DND-41 (cell line): ENCODE results near the gene ART5.

ENCODE experiments used
- ATAC-seq: fragments of 200-7000 bp; cut with Tn5 transposase; 3 replicates; pipeline ENCODE4 v1.9.1; 2021; ENCODE audit warnings: low read depth; ENCODE audit not compliant: insufficient read depth
- DNase-seq: peaks from one replicate; pipeline ENCODE4 v3.0.0-alpha.2; 2020
- H2AFZ ChIP-seq: 2 replicates; pipeline ENCODE4 v1.6.0; 2012; ENCODE audit warnings: low read depth, low read length
- H3K27ac ChIP-seq: 2 replicates; pipeline ENCODE4 v1.5.1; 2012; ENCODE audit warnings: low read length, inconsistent platforms
- H3K27me3 ChIP-seq: fragments of 200-600 bp; sonication (generic); 2 replicates; pipeline ENCODE4 v1.6.0; 2012; ENCODE audit warnings: low read length, mild to moderate bottlenecking, inconsistent platforms; ENCODE audit not compliant: insufficient read depth, poor library complexity
- H3K36me3 ChIP-seq: 2 replicates; pipeline ENCODE4 v1.5.1; 2012; ENCODE audit warnings: low read length, inconsistent platforms; ENCODE audit not compliant: insufficient read depth
- H3K4me1 ChIP-seq: 2 replicates; pipeline ENCODE4 v1.5.1; 2012; ENCODE audit warnings: mild to moderate bottlenecking, low read length; ENCODE audit not compliant: insufficient read depth
- H3K4me2 ChIP-seq: 2 replicates; pipeline ENCODE4 v1.6.0; 2012; ENCODE audit warnings: mild to moderate bottlenecking, moderate library complexity, low read length, inconsistent platforms; ENCODE audit not compliant: insufficient read depth
- H3K4me3 ChIP-seq, 2 experiments: fragments of 200-600 bp in 1 of 2; shearing (Covaris generic) in 1 of 2; 2 replicates each; pipeline ENCODE4 v1.5.1; 2012 to 2016; ENCODE audit warnings: inconsistent platforms in 2 of 2, low read length in 2 of 2, mild to moderate bottlenecking in 2 of 2, low read depth in 1 of 2, moderate library complexity in 1 of 2
- H3K79me2 ChIP-seq: 2 replicates; pipeline ENCODE4 v1.6.0; 2012; ENCODE audit warnings: low read length, inconsistent platforms; ENCODE audit not compliant: insufficient read depth
- H3K9ac ChIP-seq: 2 replicates; pipeline ENCODE4 v1.6.0; 2012; ENCODE audit warnings: low read depth, mild to moderate bottlenecking, inconsistent platforms, low read length, moderate library complexity
- H3K9me3 ChIP-seq: 2 replicates; pipeline ENCODE4 v1.5.1; 2012; ENCODE audit warnings: low read length, moderate library complexity, mild to moderate bottlenecking, inconsistent platforms; ENCODE audit not compliant: insufficient read depth, severe bottlenecking
- H4K20me1 ChIP-seq: 2 replicates; pipeline ENCODE4 v1.6.0; 2012; ENCODE audit warnings: low read length; ENCODE audit not compliant: insufficient read depth
- EZH2 ChIP-seq: IDR thresholded peaks from 3 replicates; pipeline ENCODE4 v1.6.1; 2012; ENCODE audit warnings: borderline replicate concordance, low read depth, mild to moderate bottlenecking, moderate library complexity, low read length, inconsistent platforms; ENCODE audit not compliant: severe bottlenecking
- TF ChIP-seq, protein P1 (sequence below): IDR thresholded peaks from 2 replicates; pipeline ENCODE4 v1.5.1; 2012; ENCODE audit warnings: borderline replicate concordance, low read length, moderate library complexity, mild to moderate bottlenecking; ENCODE audit not compliant: poor library complexity, severe bottlenecking; ENCODE audit errors: extremely low read depth

The ART5 gene

GRCh38 chr11:3675971-3676370, 34.2 kb upstream of the ART5 start:
- DNase-seq (no peak), ATAC-seq (no peak)
- no peaks in the 10 kb centered on the region for H4K20me1 ChIP-seq
- H3K9me3 ChIP-seq = no peaks in the 10 kb centered on the region
- H3K9ac ChIP-seq = no peak overlapping the region
- H3K4me2 ChIP-seq = no peak overlapping the region
- no peaks in the 10 kb centered on the region for H3K4me1 ChIP-seq
- no peaks in the 10 kb centered on the region for H3K79me2 ChIP-seq
- H3K27me3 ChIP-seq = no peaks in the 10 kb centered on the region
- TF ChIP-seq, protein P1, sequence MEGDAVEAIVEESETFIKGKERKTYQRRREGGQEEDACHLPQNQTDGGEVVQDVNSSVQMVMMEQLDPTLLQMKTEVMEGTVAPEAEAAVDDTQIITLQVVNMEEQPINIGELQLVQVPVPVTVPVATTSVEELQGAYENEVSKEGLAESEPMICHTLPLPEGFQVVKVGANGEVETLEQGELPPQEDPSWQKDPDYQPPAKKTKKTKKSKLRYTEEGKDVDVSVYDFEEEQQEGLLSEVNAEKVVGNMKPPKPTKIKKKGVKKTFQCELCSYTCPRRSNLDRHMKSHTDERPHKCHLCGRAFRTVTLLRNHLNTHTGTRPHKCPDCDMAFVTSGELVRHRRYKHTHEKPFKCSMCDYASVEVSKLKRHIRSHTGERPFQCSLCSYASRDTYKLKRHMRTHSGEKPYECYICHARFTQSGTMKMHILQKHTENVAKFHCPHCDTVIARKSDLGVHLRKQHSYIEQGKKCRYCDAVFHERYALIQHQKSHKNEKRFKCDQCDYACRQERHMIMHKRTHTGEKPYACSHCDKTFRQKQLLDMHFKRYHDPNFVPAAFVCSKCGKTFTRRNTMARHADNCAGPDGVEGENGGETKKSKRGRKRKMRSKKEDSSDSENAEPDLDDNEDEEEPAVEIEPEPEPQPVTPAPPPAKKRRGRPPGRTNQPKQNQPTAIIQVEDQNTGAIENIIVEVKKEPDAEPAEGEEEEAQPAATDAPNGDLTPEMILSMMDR = no peak
- TF ChIP-seq EZH2 = no peak
- H3K4me3 ChIP-seq = no peak overlapping the region
- no peak overlapping the region for H3K27ac ChIP-seq
- H3K36me3 ChIP-seq = peaks cover 89% of the 10 kb centered on the region
- no peak overlapping the region for H2AFZ ChIP-seq

GRCh38 chr11:3674189-3674588, 32.4 kb upstream of the ART5 start:
- H4K20me1 ChIP-seq = no peaks in the 10 kb centered on the region

GRCh38 chr11:3671334-3672254, 29.8 kb upstream of the ART5 start, which contains the start of gene CHRNA10:
CHRNA10 (minus strand) TSS chr11:3671384; CDS start chr11:3671312, 72 bp downstream.
- H2AFZ ChIP-seq = no peak within 1 kb of the TSS
- H3K4me3 ChIP-seq = no peak within 1 kb of the TSS
- peaks cover 69% of the 10 kb centered on the region for H3K36me3 ChIP-seq
- ATAC-seq (no peak), DNase-seq (no peak)
- no peak within 1 kb of the TSS for H3K9ac ChIP-seq
- H3K27ac ChIP-seq = no peak within 1 kb of the TSS
- H3K9me3 ChIP-seq = no peaks in the 10 kb centered on the region
- no peaks in the 10 kb centered on the region for H3K27me3 ChIP-seq
- H3K4me1 ChIP-seq = no peaks in the 10 kb centered on the region
- no peaks in the 10 kb centered on the region for H3K79me2 ChIP-seq
- TF ChIP-seq, protein P1 = no peak
- no peak for TF ChIP-seq EZH2
- H3K4me2 ChIP-seq = no peak within 1 kb of the TSS
- no peaks in the 10 kb centered on the region; the same call in 1 of the 2 replicates for H4K20me1 ChIP-seq

More at GRCh38 chr11:3674189-3674588, 32.4 kb upstream of the ART5 start:
- Histone ChIP-seq H3K27ac (no peak overlapping the region), H3K4me3 (no peak overlapping the region), H2AFZ (no peak overlapping the region), H3K4me1 (no peaks in the 10 kb centered on the region), H3K9ac (no peak overlapping the region), H3K36me3 (peaks cover 84% of the 10 kb centered on the region), H3K9me3 (no peaks in the 10 kb centered on the region), H3K27me3 (no peaks in the 10 kb centered on the region), H3K4me2 (no peak overlapping the region), H3K79me2 (no peaks in the 10 kb centered on the region)
- no peak for TF ChIP-seq EZH2
- TF ChIP-seq, protein P1 = no peak
- DNase-seq (no peak), ATAC-seq (no peak)
